WTC11 (cell line): ENCODE results near the gene RPS3. TPM values are rescaled to one million over a fixed set of nuclear protein-coding genes. Genes with fewer than 3 reads are reported as not detected.

ENCODE experiments used
- ATAC-seq: fragments of 200-7000 bp; cut with Tn5 transposase; 2 replicates; pipeline ENCODE4 v1.10.0; 2021; ENCODE audit warnings: mild to moderate bottlenecking, moderate library complexity
- CTCF ChIA-PET: fragments of 300-600 bp; sonication (Branson Sonifier 250); formaldehyde crosslinking; loops from one replicate; lab custom pipeline; 2021; ENCODE audit warnings: antibody characterized with exemption; lab: Charles Lee
- POLR2A ChIA-PET: fragments of 350-600 bp; sonication (Branson Sonifier 250); formaldehyde crosslinking; loops from one replicate; lab custom pipeline; 2021; ENCODE audit warnings: antibody characterized with exemption; lab: Charles Lee
- DNase-seq: peaks from one replicate; pipeline ENCODE4 v3.0.0; 2021; ENCODE audit warnings: low spot score
- H3K27ac Mint-ChIP-seq: 2 replicates; pipeline ENCODE4 v1.8.0; 2021; ENCODE audit warnings: mixed read lengths
- H3K27me3 Mint-ChIP-seq: 2 replicates; pipeline ENCODE4 v1.8.0; 2021; ENCODE audit warnings: low read depth, mild to moderate bottlenecking, moderate library complexity, mixed read lengths
- H3K36me3 Mint-ChIP-seq: 2 replicates; pipeline ENCODE4 v1.8.0; 2021; ENCODE audit warnings: mixed read lengths
- H3K4me1 Mint-ChIP-seq: 2 replicates; pipeline ENCODE4 v1.8.0; 2022; ENCODE audit warnings: mixed read lengths
- H3K4me3 Mint-ChIP-seq: 2 replicates; pipeline ENCODE4 v1.8.0; 2021; ENCODE audit warnings: mild to moderate bottlenecking, moderate library complexity, mixed read lengths
- H3K9me3 Mint-ChIP-seq: 2 replicates; pipeline ENCODE4 v1.8.0; 2021; ENCODE audit warnings: mixed read lengths
- AFF4 ChIP-seq: sonication (generic); formaldehyde crosslinking; IDR thresholded peaks from 2 replicates; pipeline ENCODE4 v1.8.1; 2023; ENCODE audit warnings: mild to moderate bottlenecking, missing genetic modification reagents, borderline replicate concordance
- ARID4B ChIP-seq: sonication (generic); formaldehyde crosslinking; IDR thresholded peaks from 2 replicates; pipeline ENCODE4 v1.8.0; 2023; ENCODE audit warnings: missing genetic modification reagents, mild to moderate bottlenecking, borderline replicate concordance
- ATF1 ChIP-seq: sonication (generic); formaldehyde crosslinking; IDR thresholded peaks from 2 replicates; pipeline ENCODE4 v1.8.1; 2023; ENCODE audit warnings: mild to moderate bottlenecking, moderate library complexity, missing genetic modification reagents
- CBFB ChIP-seq: sonication (generic); formaldehyde crosslinking; IDR thresholded peaks from 2 replicates; pipeline ENCODE4 v1.8.1; 2022; ENCODE audit warnings: mild to moderate bottlenecking, low read depth, missing genetic modification reagents
- E2F4 ChIP-seq: sonication (generic); formaldehyde crosslinking; IDR thresholded peaks from 2 replicates; pipeline ENCODE4 v1.8.1; 2022; ENCODE audit warnings: low read depth, mild to moderate bottlenecking, moderate library complexity, missing genetic modification reagents, borderline replicate concordance
- ETV6 ChIP-seq: sonication (generic); formaldehyde crosslinking; IDR thresholded peaks from 2 replicates; pipeline ENCODE4 v1.8.1; 2022; ENCODE audit warnings: mild to moderate bottlenecking, missing genetic modification reagents
- IRF1 ChIP-seq: sonication (generic); formaldehyde crosslinking; IDR thresholded peaks from 2 replicates; pipeline ENCODE4 v1.8.0; 2023; ENCODE audit warnings: missing genetic modification reagents
- JUN ChIP-seq: sonication (generic); formaldehyde crosslinking; IDR thresholded peaks from 2 replicates; pipeline ENCODE4 v1.8.0; 2023; ENCODE audit warnings: mild to moderate bottlenecking, missing genetic modification reagents
- MAX ChIP-seq: sonication (generic); formaldehyde crosslinking; IDR thresholded peaks from 2 replicates; pipeline ENCODE4 v1.8.0; 2022; ENCODE audit warnings: mild to moderate bottlenecking, missing genetic modification reagents
- PRDM15 ChIP-seq: sonication (generic); formaldehyde crosslinking; IDR thresholded peaks from 2 replicates; pipeline ENCODE4 v1.8.0; 2022; ENCODE audit warnings: missing genetic modification reagents
- RELA ChIP-seq: sonication (generic); formaldehyde crosslinking; IDR thresholded peaks from 2 replicates; pipeline ENCODE4 v1.8.1; 2022; ENCODE audit warnings: missing genetic modification reagents, mild to moderate bottlenecking, borderline replicate concordance
- TCF7 ChIP-seq: sonication (generic); formaldehyde crosslinking; IDR thresholded peaks from 2 replicates; pipeline ENCODE4 v1.8.0; 2022; ENCODE audit warnings: mild to moderate bottlenecking, low read depth, missing genetic modification reagents, moderate library complexity
- TEAD1 ChIP-seq: sonication (generic); formaldehyde crosslinking; IDR thresholded peaks from 2 replicates; pipeline ENCODE4 v1.8.0; 2022; ENCODE audit warnings: mild to moderate bottlenecking, missing genetic modification reagents
- TP53 ChIP-seq: sonication (generic); formaldehyde crosslinking; IDR thresholded peaks from 2 replicates; pipeline ENCODE4 v1.8.1; 2023; ENCODE audit warnings: mild to moderate bottlenecking, missing genetic modification reagents
- USF2 ChIP-seq: sonication (generic); formaldehyde crosslinking; IDR thresholded peaks from 2 replicates; pipeline ENCODE4 v1.8.1; 2023; ENCODE audit warnings: mild to moderate bottlenecking, missing genetic modification reagents, moderate library complexity
- ZNF219 ChIP-seq: sonication (generic); formaldehyde crosslinking; IDR thresholded peaks from 2 replicates; pipeline ENCODE4 v1.8.0; 2023; ENCODE audit warnings: missing genetic modification reagents, mild to moderate bottlenecking, borderline replicate concordance
- ZSCAN18 ChIP-seq: fragments of 250-450 bp; sonication (Bioruptor Pico); IDR thresholded peaks from 2 replicates; pipeline ENCODE4 v2.1.2; 2022; ENCODE audit warnings: mild to moderate bottlenecking, moderate library complexity
- total RNA-seq: library from RNA; stranded (reverse); gene quantifications from 3 replicates; pipeline ENCODE4 v1.2.3, GENCODE V29; 2021

Gene RPS3
- total RNA-seq, 1 experiment from 2014 or later = 3,967 TPM

GRCh38 chr11:75350743-75351540, 48.4 kb upstream of the RPS3 start (continued):
- TF ChIP-seq E2F4 (0 out of 2 replicates have a peak, but pooled peaks have one; percentile 27), ZNF219 (CRISPR knock-in tag) (0 out of 2 replicates have a peak, but pooled peaks have one; percentile 58)

- ChIA-PET CTCF (interaction anchor here (1.0 to 6.9 kb wide), 9 partner anchors 9 to 103 kb away, joined by 3 to 34 read pairs (median 5); no protein-coding TSS in a partner anchor), POLR2A (interaction anchor here (0.9 kb wide), 1 partner anchor 17 kb away, joined by 4 read pairs; no protein-coding TSS in a partner anchor)
- peaks cover 8% of the 10 kb centered on the region for H3K27me3 Mint-ChIP-seq
- H3K9me3 Mint-ChIP-seq = no peaks in the 10 kb centered on the region
- peaks cover 5% of the 10 kb centered on the region; the same call in 1 of the 2 replicates for H3K36me3 Mint-ChIP-seq
- peak; percentile 15 for ATAC-seq
- H3K4me3 Mint-ChIP-seq = peak within 1 kb of the TSS; percentile 80
- peak within 1 kb of the TSS; percentile 95 for H3K27ac Mint-ChIP-seq
- peak; percentile 50 for DNase-seq
- peaks cover 61% of the 10 kb centered on the region for H3K4me1 Mint-ChIP-seq
- 0 out of 2 replicates have a peak, but pooled peaks have one; percentile 11 for TF ChIP-seq MAX (CRISPR knock-in tag)
- peak; percentile 58; the same call in 1 of the 2 replicates for TF ChIP-seq PRDM15
- no peak for TF ChIP-seq TP53 (CRISPR knock-in tag)
- no peak for TF ChIP-seq IRF1 (CRISPR knock-in tag)
- TF ChIP-seq ETV6 = no peak
- TF ChIP-seq AFF4 (CRISPR knock-in tag) = no peak
- TF ChIP-seq USF2 = no peak
- TF ChIP-seq RELA (CRISPR knock-in tag) = no peak
- TF ChIP-seq ATF1 (CRISPR knock-in tag) = no peak
- no peak for TF ChIP-seq TCF7 (CRISPR knock-in tag)
- no peak for TF ChIP-seq CBFB (CRISPR knock-in tag)
- no peak for TF ChIP-seq ZSCAN18 (CRISPR knock-in tag)
- TF ChIP-seq ARID4B (CRISPR knock-in tag) = no peak; the same call in 1 of the 2 replicates
- no peak for TF ChIP-seq JUN (CRISPR knock-in tag)
- no peak for TF ChIP-seq TEAD1
Observed at GRCh38 chr11:75351541-75351790, 47.9 kb upstream of the RPS3 start, which contains the start of gene ARRB1. ARRB1 (minus strand) TSS chr11:75351661; CDS start chr11:75351607, 54 bp downstream.
